Stimulated activated CD4-positive, alpha-beta T cell treated with anti-CD3 and anti-CD28 coated beads, Interleukin-15, amount 100 ng/mL, for 48 hours (primary cell): ENCODE measurements around the gene CDK5RAP2.

ENCODE experiments used
- DNase-seq, 2 donors: peaks; one replicate each; pipeline ENCODE4 v3.0.0-alpha.2; 2020; ENCODE audit warnings: low read depth in 2 of 2

Gene CDK5RAP2

DNA sequence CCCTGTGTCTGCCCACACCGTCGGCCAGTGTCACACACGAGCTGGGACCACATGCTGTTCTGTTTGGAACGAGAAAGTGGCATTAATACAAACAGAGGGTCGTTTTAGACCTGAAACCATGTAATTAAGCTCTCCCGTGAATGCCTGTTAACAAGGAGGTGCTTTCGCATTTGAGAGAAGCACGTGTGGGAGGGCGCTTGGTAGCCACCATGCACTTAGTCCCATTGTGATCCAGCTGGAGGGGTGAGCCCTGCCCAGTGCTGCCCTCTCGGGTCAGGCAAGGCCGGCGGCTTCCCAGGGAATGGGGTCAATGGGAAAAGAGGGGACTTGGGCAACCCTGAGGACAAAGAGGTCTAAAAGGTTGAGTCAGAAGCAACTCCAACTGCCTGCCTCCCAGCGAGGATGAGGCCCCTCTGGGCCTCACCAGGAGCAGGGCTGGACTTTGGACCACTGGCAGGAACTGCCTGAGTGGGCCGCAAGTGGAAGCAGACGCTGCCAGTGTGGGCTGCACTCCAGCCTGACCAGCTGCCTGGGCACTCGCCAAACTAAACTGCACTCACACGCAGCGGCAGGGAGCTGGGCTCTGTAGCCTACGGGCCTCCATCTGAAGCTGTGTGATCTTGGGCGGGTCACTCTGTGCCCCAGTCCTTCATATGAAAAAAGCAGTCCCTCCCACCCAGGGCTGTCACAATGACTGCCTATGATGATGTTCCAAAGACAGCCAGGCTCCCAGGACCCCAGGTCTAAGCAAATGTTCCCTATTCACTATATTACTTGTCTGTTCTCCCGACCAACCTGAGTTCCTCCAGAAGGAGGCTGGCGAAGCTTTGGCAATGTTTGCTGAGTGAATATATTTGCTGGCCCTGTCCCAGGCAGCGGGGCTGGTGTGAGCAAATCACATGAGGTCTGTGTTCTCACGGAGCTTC, 195.7 kb downstream of the CDK5RAP2 start:
- no peak for DNase-seq

DNA sequence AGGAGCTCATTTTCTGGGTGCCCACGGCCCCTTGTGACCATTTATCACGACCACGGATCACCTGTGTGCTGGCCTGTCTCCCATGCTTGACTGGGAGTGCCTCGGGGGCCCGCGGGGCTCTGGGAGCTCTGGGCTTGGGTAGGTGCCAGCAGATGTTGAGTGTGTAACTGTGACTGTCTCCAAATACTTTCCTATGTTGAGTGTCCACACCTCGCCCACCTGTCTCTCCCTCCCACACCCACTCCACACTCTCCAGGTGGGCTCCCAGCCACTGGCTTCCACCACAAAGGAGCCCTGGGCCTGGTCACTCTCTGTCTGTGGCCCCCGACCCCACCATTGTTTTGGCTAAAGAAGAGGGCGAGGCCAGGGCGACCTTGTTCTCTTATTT, 196.4 kb downstream of the CDK5RAP2 start:
- DNase-seq, result no peak

DNA sequence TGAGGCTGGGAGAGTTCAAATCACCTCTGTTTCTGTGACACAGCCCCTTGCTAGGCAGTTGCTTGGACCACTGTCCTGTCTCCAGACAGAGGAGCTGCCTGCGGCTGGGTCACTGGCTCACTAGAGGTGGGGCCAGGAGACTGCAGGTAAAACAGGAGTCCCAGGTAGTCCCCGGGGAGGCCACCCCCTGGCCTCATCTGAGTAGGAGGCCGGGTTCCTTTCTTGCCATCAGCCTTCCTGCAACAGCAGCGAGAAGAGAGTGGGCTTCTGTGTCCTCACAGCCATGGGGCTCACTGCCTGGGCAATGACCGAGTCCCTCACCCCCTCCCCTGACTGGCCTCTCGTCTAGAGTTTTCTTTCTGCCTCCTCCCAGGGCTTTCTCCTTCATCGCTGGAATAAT, 197.5 kb downstream of the CDK5RAP2 start:
- no peak for DNase-seq

DNA sequence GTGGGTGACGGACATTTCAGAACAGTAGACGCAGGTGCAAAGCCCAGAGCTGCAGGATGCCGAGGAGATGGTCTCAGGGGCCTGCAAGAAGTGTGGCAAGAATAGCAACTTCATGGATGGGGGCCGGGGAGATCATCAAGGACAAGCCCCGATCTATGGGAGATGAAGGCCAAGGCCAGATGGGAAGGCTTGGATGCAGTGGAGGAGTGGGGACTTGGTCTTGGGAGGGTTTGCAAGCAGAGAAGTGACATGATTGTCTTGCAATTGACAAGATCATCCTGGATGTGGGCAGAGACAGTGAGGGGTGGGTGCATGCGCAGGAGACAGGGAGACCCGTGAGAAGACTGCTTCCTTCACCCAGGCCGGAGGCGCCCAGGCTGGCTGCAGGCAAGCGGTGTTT, 198.1 kb downstream of the CDK5RAP2 start:
- no peak for DNase-seq

DNA sequence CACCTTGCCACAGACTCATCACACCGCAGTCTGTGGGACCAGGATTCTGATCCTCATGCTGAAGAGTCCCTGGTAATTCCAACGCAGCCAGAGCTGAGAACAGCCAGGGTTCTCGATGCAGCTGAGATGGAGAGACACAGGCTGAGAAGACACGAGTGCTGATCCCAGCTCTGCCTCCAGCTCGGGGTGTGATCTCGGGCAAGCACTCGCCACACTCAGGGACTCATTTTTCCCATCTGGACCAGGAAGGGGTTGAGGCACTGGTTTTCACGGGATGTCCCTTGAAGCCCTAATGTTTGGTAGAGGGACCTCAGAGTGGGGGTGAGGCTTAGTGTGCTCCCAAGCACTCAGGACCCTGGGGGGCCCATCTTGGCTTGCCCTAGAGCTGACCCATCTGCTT, 200.4 kb downstream of the CDK5RAP2 start:
- no peak for DNase-seq

DNA sequence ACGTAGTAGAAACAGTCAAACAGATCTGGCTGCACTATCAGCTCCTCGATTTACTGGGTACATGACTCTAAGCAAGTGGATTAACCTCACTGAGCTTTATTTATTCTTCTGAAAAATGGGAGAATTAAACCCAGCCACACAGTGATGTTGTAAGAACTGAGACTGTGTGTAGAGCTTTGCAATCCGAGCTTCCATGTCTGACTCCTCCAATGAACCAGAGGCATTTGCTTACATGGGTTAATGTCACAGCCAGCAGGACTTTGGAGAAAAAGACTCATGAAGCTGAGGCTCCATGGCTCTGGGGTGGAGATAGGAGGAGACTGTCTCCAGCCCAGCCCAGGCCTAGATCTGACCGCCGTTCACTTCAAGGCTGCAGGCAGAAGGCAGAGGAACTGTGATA, 201.3 kb downstream of the CDK5RAP2 start:
- DNase-seq, result no peak

DNA sequence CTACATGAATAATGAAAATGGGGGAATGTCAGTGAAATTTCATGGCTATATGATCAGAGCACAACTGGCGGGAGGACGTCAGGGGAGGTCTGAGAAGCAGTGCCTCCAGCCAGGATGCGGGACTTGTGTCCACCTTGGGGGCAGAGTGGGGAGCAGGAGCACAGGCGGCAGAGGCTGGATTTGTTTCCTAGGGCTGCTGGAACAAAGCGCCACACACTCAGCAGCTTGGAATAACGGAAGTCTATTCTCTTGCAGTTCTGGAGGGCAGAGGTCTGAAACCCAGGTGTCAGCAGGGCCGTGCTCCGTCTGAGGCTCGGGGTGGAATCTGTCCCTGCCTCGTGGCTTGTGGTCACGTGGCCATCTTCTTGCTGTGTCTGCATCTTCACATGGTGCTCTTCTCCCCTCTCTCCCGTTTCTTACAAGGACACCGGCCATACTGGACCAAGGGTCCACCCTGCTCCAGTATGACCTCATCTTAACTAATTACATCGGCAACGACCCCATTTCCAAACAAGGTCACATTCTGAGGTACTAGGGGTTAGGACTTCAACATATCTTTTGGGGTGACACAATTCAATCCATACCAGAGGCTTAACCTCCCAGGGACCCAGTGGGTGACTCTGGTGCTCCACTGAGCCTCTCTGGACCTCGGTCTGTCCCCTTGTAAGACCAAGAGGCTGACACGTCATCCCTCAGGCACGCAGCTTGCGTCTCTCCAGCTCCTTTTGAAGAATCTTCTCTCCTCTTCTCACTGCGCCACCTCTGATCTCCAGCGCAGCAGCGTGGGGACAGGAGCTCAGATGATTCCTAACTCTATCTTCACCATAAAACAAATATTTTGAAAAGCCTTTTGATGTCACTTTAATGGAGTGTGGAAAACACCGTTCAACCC, 202.5 kb downstream of the CDK5RAP2 start:
- no peak for DNase-seq

DNA sequence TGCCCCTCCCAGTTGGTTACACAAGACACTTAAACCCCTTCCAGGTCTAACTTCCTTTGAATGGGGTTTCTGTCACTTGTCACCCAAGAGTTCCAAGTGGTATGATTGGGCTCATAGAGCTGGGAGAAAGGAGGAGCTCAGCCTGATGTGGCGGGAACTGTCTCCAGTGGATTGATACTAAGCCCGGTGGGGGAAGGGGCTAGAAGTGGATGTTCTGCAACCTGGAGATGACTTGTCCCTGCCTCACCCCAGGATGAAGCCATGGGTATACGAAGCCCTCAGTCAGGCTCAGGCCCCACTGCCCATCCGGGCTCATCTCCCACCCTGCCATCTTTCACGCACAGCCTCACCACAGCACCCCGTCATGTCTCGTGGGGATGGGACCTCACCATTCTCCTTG, 203.9 kb downstream of the CDK5RAP2 start:
- DNase-seq, result no peak

DNA sequence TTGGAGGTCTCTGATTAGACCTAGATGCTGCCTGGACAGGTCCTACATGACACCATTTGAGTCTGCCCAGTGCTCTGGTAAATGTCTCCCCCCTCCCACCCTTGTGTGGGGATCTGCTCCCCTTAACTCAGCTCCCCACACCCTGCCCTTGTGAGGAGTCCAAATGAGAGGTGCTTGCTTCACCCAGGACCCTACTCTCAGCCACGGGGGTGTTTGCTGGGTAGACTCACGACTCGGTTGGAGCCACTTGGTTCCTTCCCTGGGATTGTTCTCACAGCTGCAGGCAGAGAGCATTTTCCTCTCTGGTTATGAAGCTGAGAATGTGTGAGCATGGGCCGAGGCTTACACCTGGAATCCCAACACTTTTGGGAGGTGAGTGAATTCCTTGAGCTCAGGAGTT, 204.7 kb downstream of the CDK5RAP2 start:
- DNase-seq, result no peak

DNA sequence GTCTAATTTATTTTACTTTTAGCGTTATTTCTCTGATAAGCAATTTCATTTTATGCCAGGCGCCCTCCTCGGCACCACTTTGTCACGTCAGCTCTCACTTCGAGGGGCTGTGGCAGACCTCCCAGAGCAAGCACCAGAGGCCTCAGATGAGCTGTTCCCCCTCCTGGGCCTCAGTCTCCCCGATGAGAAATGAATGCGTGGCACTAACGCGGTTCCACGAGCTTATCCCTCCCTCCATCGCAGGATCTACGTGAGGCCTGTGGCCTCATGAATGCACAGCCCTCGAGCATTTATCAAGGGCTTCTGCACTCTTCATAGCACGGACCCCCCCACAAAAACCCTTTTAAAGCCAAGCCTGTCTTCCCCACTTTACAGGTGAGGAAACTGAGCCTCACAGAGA, 205.2 kb downstream of the CDK5RAP2 start:
- no peak for DNase-seq

DNA sequence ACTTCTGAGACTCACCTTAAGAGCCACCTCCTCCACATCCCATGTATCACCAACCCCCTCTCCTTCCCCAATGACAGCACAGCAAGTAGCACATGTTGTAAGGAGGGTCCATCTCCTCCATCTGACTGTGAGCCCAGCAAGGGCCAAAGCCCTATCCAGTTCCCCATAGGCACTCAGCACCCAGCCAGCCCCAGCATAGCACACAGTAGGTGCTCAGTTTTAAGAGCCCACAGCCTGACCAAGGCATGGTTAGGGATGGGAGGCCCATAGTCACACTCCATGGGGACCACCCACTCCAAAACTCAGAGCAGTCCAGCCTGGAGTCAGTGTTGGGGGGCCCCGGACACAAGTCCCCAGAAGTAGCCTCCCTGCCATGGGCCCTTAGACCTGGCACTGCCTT, 205.7 kb downstream of the CDK5RAP2 start:
- no peak for DNase-seq

DNA sequence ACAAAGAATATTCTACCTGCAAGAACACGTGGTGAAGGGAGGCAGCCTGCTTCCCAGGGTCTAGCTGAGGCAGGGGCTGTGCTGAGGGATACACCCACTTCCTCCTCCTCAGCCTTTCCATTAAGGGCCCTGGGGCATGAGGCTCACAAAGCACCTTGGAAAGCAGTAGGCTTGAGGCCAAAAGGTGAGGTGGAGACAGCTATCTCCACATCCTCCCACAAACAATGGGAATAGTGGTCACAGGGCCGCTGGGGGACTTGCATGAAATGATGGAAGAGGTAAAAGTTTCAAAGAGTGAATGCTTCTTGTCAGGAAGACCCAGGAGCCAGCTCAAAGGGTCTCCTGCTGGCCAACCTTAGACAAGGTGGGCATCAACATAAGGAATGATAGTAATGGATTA, 207.9 kb downstream of the CDK5RAP2 start:
- no peak for DNase-seq

DNA sequence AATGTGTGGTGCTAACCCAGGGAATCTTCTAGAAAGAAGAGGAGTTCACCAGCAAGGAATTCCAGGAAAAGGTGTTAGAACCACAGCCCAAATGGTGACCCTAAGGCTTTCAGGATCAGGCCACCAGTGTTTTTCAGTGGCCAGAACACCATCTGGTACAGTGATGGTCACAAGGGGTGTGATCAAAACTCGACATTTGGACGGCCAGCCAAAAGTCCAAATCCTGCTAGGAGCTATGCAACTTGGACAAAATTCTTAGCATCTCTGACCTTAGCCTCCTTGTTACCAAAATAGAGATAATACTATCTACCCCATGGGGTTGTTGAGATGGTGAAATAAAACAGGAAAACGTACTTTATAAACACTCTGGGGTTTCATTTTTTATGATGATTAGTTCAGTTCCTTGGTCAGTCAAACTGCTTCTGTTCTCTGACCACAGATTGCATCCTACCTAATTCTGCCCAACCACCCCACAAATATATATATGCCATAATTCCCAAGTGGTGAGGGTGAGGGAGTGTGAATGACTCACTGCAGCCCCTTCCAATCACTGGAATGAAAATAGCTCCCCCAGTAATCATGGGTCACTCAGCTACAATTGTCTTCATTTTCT, 210.3 kb downstream of the CDK5RAP2 start:
- no peak for DNase-seq

DNA sequence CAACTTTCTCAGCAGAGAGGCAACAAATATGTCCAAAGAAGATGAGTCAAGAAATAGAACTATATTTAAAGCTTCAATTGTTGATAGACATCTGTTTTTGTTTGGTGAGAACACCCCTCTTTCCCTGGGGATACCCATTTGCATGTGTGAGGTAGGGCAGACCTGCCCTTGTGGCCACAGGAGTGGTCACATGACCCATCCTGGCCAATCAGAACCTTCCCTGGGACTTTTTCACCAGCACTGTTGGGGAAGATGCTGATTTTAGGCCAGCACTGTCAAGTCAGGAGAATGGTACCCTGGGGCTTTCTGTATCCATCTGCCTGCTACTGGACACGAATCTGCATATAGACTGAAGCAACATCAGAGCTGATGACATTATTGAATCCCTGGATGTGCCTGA, 211.2 kb downstream of the CDK5RAP2 start:
- no peak for DNase-seq

DNA sequence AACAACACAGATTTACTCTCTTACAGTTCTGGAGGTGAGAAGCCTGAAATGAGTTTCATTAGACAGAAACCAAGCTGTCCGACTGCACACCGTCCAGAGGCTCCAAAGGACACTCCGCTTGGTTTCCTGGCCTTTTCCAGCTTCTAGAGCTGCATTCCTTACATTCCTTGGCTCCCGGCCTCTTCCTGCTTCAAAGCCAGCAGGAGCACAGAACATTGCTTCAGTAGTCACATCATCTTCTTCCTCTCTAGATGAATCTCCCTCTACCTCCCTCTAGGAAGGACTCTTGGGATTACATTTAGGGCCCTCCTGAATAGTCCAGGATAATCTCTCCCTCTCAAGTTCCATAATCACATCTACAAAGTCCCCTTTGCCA, 213.3 kb downstream of the CDK5RAP2 start:
- no peak for DNase-seq

DNA sequence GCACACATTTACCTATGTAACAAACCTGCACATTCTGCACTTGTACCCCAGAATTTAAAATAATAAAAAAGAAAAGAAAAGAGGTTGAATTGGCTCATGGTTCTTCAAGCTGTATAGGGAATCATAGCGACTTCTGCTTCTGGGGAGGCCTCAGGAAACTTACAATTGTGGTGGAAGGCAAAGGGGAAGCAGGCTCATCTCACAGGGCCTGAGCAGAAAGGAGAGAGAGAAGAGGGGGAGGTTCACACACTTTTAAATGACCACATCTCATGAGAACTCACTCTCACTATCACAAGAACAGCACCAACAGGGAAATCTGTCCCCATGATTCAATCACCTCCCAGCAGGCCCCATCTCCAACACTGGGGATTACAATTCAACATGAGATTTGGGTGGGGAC, 214.6 kb downstream of the CDK5RAP2 start:
- DNase-seq, result no peak

DNA sequence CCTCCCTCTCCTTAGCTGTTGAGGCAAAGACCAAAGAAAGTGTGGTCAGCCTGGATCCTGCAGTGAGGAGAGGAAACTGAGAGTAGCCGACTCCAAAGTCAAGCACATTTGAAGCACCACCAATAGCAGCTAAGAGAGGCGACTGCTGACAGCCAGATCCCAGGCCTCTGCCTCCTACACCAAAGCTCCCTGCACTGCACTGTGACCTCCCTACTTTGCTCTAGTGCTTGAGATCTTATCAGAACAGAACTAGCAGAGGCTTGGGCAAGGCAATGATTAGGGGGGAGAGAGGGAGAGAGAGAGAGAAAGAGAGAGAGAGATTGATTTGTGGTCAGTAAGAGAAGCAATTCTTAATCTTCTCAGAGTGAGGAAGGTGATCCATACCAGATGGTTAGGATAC, 216.3 kb downstream of the CDK5RAP2 start:
- DNase-seq, result no peak

DNA sequence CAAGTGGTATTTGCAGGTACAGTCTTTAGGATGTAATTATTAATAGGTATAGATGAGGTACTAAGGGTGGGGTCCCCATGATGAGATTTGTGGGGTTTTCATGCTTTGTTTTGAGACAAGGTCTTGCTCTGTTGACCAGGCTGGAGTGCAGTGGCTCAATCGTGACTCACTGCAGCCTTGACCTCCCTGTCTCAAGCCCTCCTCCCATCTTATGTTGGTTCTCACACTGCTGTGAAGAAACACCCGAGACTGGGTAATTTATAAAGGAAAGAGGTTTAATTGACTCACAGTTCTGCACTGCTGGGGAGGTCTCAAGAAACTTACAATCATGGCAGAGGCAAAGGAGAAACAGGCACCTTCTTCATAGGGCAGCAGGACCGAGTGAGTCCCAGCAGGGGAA, 217.5 kb downstream of the CDK5RAP2 start:
- no peak for DNase-seq

DNA sequence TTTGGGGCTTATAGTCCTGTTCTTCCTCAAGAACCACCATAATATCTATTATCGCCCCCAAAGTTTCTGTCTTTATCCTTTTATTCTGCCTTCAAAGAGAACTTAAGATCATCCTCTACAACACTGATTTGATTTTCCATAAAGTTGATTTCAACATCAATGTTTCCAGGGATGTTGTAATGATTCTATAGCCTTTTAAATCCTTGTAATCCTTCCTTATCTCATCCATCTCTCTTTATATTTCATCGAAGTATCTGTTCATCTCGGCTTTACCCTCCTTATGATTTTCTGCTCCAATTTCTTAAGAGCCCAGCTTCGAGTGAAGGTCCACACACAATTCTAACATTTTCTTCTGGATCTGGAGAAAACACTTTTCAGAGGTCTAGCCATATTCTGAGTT, 218.4 kb downstream of the CDK5RAP2 start:
- DNase-seq, result no peak

DNA sequence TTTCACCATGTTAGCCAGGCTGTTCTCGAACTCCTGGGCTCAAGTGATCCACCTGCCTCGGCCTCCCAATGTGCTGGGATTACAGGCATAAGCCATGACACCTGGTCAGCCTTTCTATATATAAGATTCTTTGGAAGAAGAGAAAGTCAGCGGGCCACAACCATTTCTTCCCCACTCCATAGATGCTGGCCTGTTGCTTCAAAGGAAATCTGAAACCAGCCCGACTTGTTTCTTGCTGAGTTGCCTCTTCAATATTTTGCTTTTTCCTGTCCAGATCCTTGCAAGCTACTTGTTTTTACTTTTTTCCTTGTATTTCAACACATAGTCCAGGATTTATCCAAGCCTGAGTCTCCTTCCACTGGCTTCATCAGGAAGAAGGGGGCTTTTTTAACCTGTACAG, 219.5 kb downstream of the CDK5RAP2 start:
- DNase-seq, result no peak

DNA sequence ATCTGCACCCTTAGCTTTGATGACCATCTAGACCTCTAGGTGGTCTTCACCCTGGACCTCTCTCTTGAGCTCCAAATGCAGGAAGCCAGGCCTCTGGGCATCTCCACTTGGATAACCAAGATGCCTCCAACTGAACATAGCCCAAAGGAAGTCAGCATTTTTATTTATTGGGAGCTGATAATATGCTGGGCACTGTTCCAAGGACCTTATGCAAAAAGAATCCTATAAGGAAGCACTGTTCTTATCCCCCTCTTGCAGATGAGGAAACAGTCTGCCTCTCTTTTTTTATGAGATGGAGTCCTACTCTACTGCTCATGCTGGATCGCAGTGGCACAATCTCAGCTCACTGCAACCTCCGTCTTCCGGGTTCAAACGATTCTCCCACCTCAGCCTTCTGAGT, 219.9 kb downstream of the CDK5RAP2 start:
- no peak for DNase-seq

DNA sequence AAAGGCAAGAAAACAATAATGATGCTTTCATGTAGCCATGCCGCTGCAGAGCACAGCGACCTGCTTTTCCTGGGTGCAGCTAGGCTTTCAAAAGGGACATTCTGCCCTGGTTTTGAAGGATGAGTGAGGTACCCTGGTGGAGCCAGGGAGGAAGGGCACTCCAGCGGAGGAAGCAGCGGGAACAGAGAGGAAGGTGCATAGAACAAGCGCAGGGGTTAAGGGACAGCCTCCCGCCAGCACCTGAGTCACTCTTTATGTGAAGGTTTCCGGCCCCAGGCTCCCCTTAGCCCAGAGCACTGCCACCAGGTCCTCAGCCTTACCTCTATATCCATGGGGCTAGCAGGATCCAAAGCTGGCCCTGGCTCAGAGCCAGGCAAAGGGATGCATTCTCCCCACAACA, 221.1 kb downstream of the CDK5RAP2 start:
- no peak for DNase-seq

DNA sequence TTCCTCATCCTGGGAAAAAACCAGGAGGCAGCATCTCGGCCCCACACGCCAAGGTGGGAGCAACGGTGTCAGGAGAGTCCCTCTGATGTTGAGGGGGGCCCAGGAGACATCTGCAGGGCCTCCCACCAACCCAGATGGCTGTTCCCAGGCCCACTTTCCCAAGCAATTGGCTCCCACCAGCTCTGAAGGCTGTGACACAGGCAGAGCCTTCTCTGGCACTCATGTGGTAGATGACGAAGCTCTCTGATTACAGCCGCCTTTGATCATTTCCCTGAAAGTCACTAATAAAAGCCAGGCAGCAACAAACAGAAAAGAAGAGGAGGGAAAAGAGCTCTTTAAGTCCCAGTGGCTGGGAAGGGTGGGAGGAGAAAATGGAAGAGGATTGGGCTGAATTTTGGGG, 226.5 kb downstream of the CDK5RAP2 start:
- no peak for DNase-seq
